ENCODE data around the gene GOLGA8B. TPM values are rescaled to one million over a fixed set of nuclear protein-coding genes. Genes with fewer than 3 reads are reported as not detected.
"Not testable (repeated sequence)": the region's sequence is repeated elsewhere in the genome, so short reads cannot be mapped to it uniquely, and the experiment has no call there.

Gene GOLGA8B
- total RNA-seq (10 to 100 TPM; 44.8 to 46.3 TPM), polyA plus RNA-seq (ENCODE audit: insufficient read length in 2 of 2) (100 to 1,000 TPM in 1 of 2 donors, 10 to 100 TPM in 1; 94.9 to 108 TPM)
- long read RNA-seq, donor 1, partial matches to known transcripts, result 15 of 15 reads
- long read RNA-seq, donor 1, other reads (novel, unspliced or antisense), result 0 of 15 reads
- long read RNA-seq, donor 2, result 0 reads
- long read RNA-seq, donor 3, partial matches to known transcripts, result 0 of 2 reads
- long read RNA-seq, donor 3, other reads (novel, unspliced or antisense), result 0 of 2 reads
- long read RNA-seq, donor 4, partial matches to known transcripts, result 39 of 44 reads
- long read RNA-seq, donor 4, other reads (novel, unspliced or antisense), result 0 of 44 reads

- peak; percentile 28 to 96 (median 59) for DNase-seq (ENCODE audit: low read depth in 4 of 6, low spot score in 6 of 6)
- peak within 1 kb of the TSS; percentile 63 for H3K4me3 ChIP-seq (ENCODE audit: low read depth, low read length)
- under 1% methylated on average over 101 of the region's 101 CpGs for WGBS (ENCODE audit: insufficient coverage)
- no peaks in the 10 kb centered on the region for H3K36me3 ChIP-seq (ENCODE audit: control insufficient read depth, insufficient read depth, low read length)
- no peaks in the 10 kb centered on the region for H3K9me3 ChIP-seq (ENCODE audit: control insufficient read depth, insufficient read depth, low read length)
- peaks cover 8% of the 10 kb centered on the region for H3K27me3 ChIP-seq (ENCODE audit: control insufficient read depth, insufficient read depth, low read length)
- H3K27ac ChIP-seq (ENCODE audit: low read depth, low read length), result peak within 1 kb of the TSS; percentile 33
- H3K4me1 ChIP-seq (ENCODE audit: control insufficient read depth, insufficient read depth, low read length), result peaks cover 36% of the 10 kb centered on the region
Measured at GRCh38 chr15:34583399-34584329, at the start of gene GOLGA8B. Gene GOLGA8B (minus strand): TSS chr15:34583651. CDS start chr15:34535912, 47,739 bp downstream.

- H3K4me3 ChIP-seq (ENCODE audit: low read depth, low read length); DNase-seq (ENCODE audit: low read depth in 4 of 6, low spot score in 6 of 6); H3K9me3 ChIP-seq (ENCODE audit: control insufficient read depth, insufficient read depth, low read length); H3K27ac ChIP-seq (ENCODE audit: low read depth, low read length); H3K27me3 ChIP-seq (ENCODE audit: control insufficient read depth, insufficient read depth, low read length); H3K36me3 ChIP-seq (ENCODE audit: control insufficient read depth, insufficient read depth, low read length); H3K4me1 ChIP-seq (ENCODE audit: control insufficient read depth, insufficient read depth, low read length): not testable (repeated sequence)
- 92% methylated on average over 2 of the region's 3 CpGs for WGBS (ENCODE audit: insufficient coverage)
Measured at GRCh38 chr15:34633165-34633564, 49.7 kb upstream of the GOLGA8B start.

- no CpG with 5 or more reads among the region's 2 CpGs for WGBS (ENCODE audit: insufficient coverage)
- DNase-seq (ENCODE audit: low read depth in 4 of 6, low spot score in 6 of 6), result no peak
- H3K36me3 ChIP-seq (ENCODE audit: control insufficient read depth, insufficient read depth, low read length), result no peaks in the 10 kb centered on the region
- no peak overlapping the region for H3K27ac ChIP-seq (ENCODE audit: low read depth, low read length)
- no peaks in the 10 kb centered on the region for H3K4me1 ChIP-seq (ENCODE audit: control insufficient read depth, insufficient read depth, low read length)
- no peaks in the 10 kb centered on the region for H3K27me3 ChIP-seq (ENCODE audit: control insufficient read depth, insufficient read depth, low read length)
- no peak overlapping the region for H3K4me3 ChIP-seq (ENCODE audit: low read depth, low read length)
- H3K9me3 ChIP-seq (ENCODE audit: control insufficient read depth, insufficient read depth, low read length), result no peaks in the 10 kb centered on the region
Measured at GRCh38 chr15:34628577-34629152, 45.2 kb upstream of the GOLGA8B start.

GRCh38 chr15:34625007-34625406, 41.6 kb upstream of the GOLGA8B start:
- no peak overlapping the region for H3K27ac ChIP-seq (ENCODE audit: low read depth, low read length)
- H3K36me3 ChIP-seq (ENCODE audit: control insufficient read depth, insufficient read depth, low read length), result no peaks in the 10 kb centered on the region
- H3K4me1 ChIP-seq (ENCODE audit: control insufficient read depth, insufficient read depth, low read length), result no peaks in the 10 kb centered on the region
- H3K27me3 ChIP-seq (ENCODE audit: control insufficient read depth, insufficient read depth, low read length), result no peaks in the 10 kb centered on the region
- no peak for DNase-seq (ENCODE audit: low read depth in 4 of 6, low spot score in 6 of 6)
- no peaks in the 10 kb centered on the region for H3K9me3 ChIP-seq (ENCODE audit: control insufficient read depth, insufficient read depth, low read length)
- no CpG with 5 or more reads among the region's 5 CpGs for WGBS (ENCODE audit: insufficient coverage)
- no peak overlapping the region for H3K4me3 ChIP-seq (ENCODE audit: low read depth, low read length)

- Histone ChIP-seq H3K36me3 (ENCODE audit: control insufficient read depth, insufficient read depth, low read length) (no peaks in the 10 kb centered on the region), H3K27me3 (ENCODE audit: control insufficient read depth, insufficient read depth, low read length) (no peaks in the 10 kb centered on the region), H3K4me3 (ENCODE audit: low read depth, low read length) (no peak overlapping the region), H3K4me1 (ENCODE audit: control insufficient read depth, insufficient read depth, low read length) (no peaks in the 10 kb centered on the region), H3K9me3 (ENCODE audit: control insufficient read depth, insufficient read depth, low read length) (no peaks in the 10 kb centered on the region), H3K27ac (ENCODE audit: low read depth, low read length) (no peak overlapping the region)
- peak in 4 of 6 donors; percentile 32 to 88 (median 54) for DNase-seq (ENCODE audit: low read depth in 4 of 6, low spot score in 6 of 6)
- no CpG with 5 or more reads among the region's 5 CpGs for WGBS (ENCODE audit: insufficient coverage)
Measured at GRCh38 chr15:34621675-34622074, 38.2 kb upstream of the GOLGA8B start.

- H3K27me3 ChIP-seq (ENCODE audit: control insufficient read depth, insufficient read depth, low read length), result no peaks in the 10 kb centered on the region
- no peaks in the 10 kb centered on the region for H3K4me1 ChIP-seq (ENCODE audit: control insufficient read depth, insufficient read depth, low read length)
- 8% methylated on average over 1 of the region's 2 CpGs for WGBS (ENCODE audit: insufficient coverage)
- H3K36me3 ChIP-seq (ENCODE audit: control insufficient read depth, insufficient read depth, low read length), result no peaks in the 10 kb centered on the region
- DNase-seq (ENCODE audit: low read depth in 4 of 6, low spot score in 6 of 6), result no peak
- no peak overlapping the region for H3K4me3 ChIP-seq (ENCODE audit: low read depth, low read length)
- no peaks in the 10 kb centered on the region for H3K9me3 ChIP-seq (ENCODE audit: control insufficient read depth, insufficient read depth, low read length)
- no peak overlapping the region for H3K27ac ChIP-seq (ENCODE audit: low read depth, low read length)
Measured at GRCh38 chr15:34620814-34621213, 37.4 kb upstream of the GOLGA8B start.

- Histone ChIP-seq H3K27me3 (ENCODE audit: control insufficient read depth, insufficient read depth, low read length) (no peaks in the 10 kb centered on the region), H3K4me3 (ENCODE audit: low read depth, low read length) (no peak overlapping the region), H3K36me3 (ENCODE audit: control insufficient read depth, insufficient read depth, low read length) (no peaks in the 10 kb centered on the region), H3K4me1 (ENCODE audit: control insufficient read depth, insufficient read depth, low read length) (no peaks in the 10 kb centered on the region), H3K27ac (ENCODE audit: low read depth, low read length) (no peak overlapping the region), H3K9me3 (ENCODE audit: control insufficient read depth, insufficient read depth, low read length) (no peaks in the 10 kb centered on the region)
- 17% methylated on average over 1 of the region's 1 CpG for WGBS (ENCODE audit: insufficient coverage)
- no peak for DNase-seq (ENCODE audit: low read depth in 4 of 6, low spot score in 6 of 6)
Measured at GRCh38 chr15:34620142-34620541, 36.7 kb upstream of the GOLGA8B start.

GRCh38 chr15:34619151-34619550, 35.7 kb upstream of the GOLGA8B start:
- Histone ChIP-seq H3K27ac (ENCODE audit: low read depth, low read length) (no peak overlapping the region), H3K4me1 (ENCODE audit: control insufficient read depth, insufficient read depth, low read length) (no peaks in the 10 kb centered on the region), H3K36me3 (ENCODE audit: control insufficient read depth, insufficient read depth, low read length) (no peaks in the 10 kb centered on the region), H3K9me3 (ENCODE audit: control insufficient read depth, insufficient read depth, low read length) (no peaks in the 10 kb centered on the region), H3K4me3 (ENCODE audit: low read depth, low read length) (no peak overlapping the region), H3K27me3 (ENCODE audit: control insufficient read depth, insufficient read depth, low read length) (no peaks in the 10 kb centered on the region)
- 100% methylated on average over 3 of the region's 7 CpGs for WGBS (ENCODE audit: insufficient coverage)
- DNase-seq (ENCODE audit: low read depth in 4 of 6, low spot score in 6 of 6), result no peak

- no peak overlapping the region for H3K4me3 ChIP-seq (ENCODE audit: low read depth, low read length)
- H3K9me3 ChIP-seq (ENCODE audit: control insufficient read depth, insufficient read depth, low read length), result no peaks in the 10 kb centered on the region
- WGBS (ENCODE audit: insufficient coverage), result 60% methylated on average over 1 of the region's 2 CpGs
- H3K36me3 ChIP-seq (ENCODE audit: control insufficient read depth, insufficient read depth, low read length), result no peaks in the 10 kb centered on the region
- H3K27me3 ChIP-seq (ENCODE audit: control insufficient read depth, insufficient read depth, low read length), result no peaks in the 10 kb centered on the region
- no peaks in the 10 kb centered on the region for H3K4me1 ChIP-seq (ENCODE audit: control insufficient read depth, insufficient read depth, low read length)
- DNase-seq (ENCODE audit: low read depth in 4 of 6, low spot score in 6 of 6), result no peak
- no peak overlapping the region for H3K27ac ChIP-seq (ENCODE audit: low read depth, low read length)
Measured at GRCh38 chr15:34618073-34618472, 34.6 kb upstream of the GOLGA8B start.
